ENCODE results near the gene MKNK1.

DNA sequence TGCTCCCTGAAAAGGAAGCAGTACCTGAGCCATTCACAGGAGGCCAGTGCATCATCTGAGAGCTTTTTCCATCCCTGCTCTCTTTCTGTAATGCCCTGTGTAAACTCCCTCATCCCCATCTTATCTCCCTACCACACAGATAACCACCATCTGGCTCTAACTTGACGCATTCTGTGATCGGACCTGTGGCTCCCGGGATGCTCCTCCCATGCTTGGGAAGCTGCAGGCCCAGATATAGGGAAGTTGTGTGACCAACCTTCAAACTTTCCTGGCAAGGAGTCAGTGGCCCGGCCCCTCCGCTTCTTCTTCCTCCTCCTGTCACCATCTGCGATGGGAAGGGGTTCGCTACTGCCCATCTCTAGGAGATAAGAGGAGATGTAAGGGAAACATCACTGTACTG is 21.1 kb downstream of the MKNK1 start:
- TF ChIP-seq EZH2 (IDR thresholded peaks at IDR 0.05; ENCODE audit: insufficient read depth, poor library complexity, severe bottlenecking): no peak
- no peak for TF ChIP-seq EZH2phosphoT487 (IDR thresholded peaks at IDR 0.05; ENCODE audit: insufficient read depth, low read depth)
